Right lobe of liver (tissue), 4 donors: Measurements from ENCODE around the gene SH3GLB1.

ENCODE experiments used
- CTCF ChIP-seq, 4 donors: fragments of 200-600 bp in 3 of 4; fragments of 450-650 bp in 1 of 4; IDR thresholded peaks; one replicate each; pipeline versions ENCODE4 v1.5.1 to v1.8.0; 2016 to 2022; ENCODE audit warnings: antibody characterized with exemption in 4 of 4, mild to moderate bottlenecking in 2 of 4
- POLR2A ChIP-seq: fragments of 450-650 bp; IDR thresholded peaks from one replicate; pipeline ENCODE4 v1.6.1; 2017; ENCODE audit warnings: antibody characterized with exemption, mild to moderate bottlenecking
- donor health status: DM: no; HTN: no; CAD: no.
- donor health status: DM: no; HTN: no; CAD: no.
- donor health status: DM: no; HTN: yes; CAD: no.

DNA sequence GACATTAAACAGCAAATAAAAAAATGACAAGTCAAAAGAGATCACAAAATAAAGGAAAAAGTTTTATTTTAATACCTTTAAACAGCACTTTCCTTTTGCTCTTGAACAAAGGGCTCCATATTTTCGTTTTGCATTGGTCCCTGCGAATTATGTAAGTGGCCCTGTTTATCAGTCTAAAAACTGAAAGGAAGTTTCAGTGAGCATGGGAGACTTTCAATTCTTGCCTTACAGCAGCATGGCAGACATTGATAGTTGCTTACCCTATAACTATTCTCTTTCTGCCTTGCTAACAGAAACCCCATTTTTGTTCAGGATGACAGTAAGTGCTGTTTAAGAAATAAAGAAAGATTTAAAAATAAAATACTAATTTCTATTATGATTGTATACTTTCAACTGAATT is 5.2 kb upstream of the SH3GLB1 start:
- TF ChIP-seq CTCF (IDR thresholded peaks at IDR 0.05) (no peak), POLR2A (no peak)
